ENCODE measurements around the gene ATG5.

Gene ATG5

DNA sequence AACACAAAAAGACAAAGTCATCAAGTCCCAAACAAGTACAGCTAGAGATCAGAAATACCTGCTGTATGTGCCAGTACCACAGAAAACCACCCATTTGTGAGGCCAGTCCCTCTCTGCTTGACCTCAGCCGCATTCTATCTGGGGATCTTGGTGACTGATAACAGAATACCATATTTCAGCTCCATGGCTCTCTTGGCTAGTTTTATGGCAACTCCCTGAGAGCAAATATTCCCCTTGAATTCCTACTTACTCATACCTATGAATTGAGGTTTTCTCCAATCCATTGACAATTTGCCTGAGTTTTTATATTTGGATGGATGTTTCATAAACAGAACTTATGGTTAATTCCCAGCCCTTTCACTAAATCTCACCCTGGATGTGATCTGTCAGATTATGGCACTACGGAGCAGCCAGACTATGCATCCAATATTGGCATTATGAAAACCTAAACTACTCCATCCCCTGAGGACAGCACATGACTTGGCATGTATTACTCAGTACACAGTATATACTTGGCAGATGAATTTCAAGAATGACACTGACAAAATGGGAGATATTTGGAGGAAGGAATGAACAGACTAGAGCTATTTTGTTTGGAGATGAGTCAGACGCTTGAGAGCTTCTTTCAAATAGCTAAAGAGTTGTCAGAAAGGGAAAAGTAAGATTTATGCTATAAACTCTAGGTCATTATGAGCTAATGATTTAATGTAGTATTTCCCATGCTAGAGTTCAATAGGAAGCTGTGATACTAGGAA, 143.7 kb downstream of the ATG5 start:
- no peak for DNase-seq (ENCODE audit: low read depth in 2 of 2)

DNA sequence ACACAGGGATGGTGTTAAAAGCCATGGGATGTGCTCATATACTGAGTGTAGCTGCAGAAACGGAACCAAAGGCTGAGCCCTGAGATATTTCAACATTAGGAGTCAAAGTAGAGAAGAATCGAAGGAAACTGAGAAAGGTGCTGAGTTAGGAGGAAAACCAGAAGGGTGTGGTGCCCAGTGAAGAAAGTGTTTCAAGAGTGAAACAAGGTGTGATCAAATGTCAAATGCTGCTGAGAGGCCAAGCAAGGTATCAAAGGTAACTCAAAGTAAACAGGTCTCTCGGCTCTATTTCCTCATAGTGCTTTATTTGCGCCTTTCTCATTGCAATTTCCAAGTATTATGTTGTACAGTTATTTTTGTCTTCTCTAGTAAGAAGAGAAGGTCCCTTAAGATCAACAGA, 145.4 kb downstream of the ATG5 start:
- DNase-seq (ENCODE audit: low read depth in 2 of 2) = no peak

DNA sequence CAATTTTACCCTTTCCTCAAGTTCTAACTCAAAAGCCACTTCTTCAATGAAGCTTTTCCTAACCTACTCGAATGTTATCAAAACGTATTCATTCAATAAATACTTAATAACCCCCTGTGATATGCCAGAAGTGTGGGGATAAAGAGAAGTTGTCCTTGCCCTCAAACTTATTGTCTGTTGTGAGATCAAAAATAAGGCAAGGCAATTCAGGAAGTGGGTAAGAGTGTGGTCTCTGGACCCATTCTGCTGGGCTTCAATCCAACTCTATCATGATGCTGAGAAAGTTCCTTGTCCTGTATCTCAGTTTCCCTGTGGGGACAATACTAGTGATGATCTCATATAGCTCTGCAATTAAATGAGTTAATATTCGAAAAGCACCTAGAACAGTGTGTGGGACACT, 146.7 kb downstream of the ATG5 start:
- no peak for DNase-seq (ENCODE audit: low read depth in 2 of 2)

DNA sequence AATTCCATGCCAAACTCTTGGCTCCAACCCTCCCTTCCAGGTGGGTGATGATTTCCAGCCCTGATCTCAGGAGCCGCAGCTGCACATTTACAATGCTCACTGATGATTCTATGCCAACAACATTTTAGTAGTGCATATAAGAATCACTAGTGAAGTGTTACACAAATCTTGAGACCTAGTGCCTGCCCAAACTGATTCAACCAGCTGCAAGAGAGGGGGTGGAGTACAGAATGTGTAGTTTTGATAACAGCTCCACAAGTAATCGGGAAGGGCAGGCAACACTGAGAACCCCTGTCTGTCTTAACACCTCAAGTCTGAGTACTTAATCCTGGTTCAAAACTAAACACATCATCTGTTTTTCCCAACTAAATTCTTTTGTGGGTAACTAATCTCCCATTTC, 147.8 kb downstream of the ATG5 start:
- DNase-seq (ENCODE audit: low read depth in 2 of 2) = no peak

DNA sequence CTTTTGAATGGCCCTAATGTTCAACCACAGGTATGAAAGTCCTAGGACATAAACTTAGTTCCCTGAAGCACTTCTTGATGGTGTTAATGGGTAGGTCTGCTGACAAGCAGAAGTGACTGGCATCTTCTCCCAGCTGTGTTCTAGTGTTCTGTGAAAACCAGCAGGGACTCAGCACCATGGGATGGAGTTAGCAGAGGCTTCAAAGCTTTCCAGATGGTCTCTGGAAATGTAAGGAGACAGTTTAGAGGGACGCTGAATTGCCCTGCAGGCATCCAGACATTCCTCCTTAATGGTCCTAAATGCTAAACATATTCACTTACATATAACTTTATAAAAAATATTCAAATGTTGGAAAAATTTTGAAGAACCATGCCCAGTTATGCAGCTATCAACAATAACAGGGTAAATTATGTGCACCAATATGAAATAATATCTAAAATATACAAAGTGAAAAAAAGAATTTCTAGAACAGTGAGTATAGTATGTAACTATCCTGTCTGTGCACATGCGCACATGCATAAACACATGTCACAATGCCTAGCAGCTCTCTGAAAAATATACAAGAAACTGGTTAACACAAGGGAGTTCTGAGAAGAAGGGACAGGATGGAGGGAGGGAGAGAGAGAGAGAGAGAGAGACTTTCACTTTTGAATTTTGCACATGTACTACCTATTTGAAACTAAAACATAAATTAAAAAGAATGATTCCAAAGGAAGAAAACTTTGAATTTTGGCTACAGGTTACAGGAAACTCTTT, 152.3 kb downstream of the ATG5 start:
- no peak for DNase-seq (ENCODE audit: low read depth in 2 of 2)

DNA sequence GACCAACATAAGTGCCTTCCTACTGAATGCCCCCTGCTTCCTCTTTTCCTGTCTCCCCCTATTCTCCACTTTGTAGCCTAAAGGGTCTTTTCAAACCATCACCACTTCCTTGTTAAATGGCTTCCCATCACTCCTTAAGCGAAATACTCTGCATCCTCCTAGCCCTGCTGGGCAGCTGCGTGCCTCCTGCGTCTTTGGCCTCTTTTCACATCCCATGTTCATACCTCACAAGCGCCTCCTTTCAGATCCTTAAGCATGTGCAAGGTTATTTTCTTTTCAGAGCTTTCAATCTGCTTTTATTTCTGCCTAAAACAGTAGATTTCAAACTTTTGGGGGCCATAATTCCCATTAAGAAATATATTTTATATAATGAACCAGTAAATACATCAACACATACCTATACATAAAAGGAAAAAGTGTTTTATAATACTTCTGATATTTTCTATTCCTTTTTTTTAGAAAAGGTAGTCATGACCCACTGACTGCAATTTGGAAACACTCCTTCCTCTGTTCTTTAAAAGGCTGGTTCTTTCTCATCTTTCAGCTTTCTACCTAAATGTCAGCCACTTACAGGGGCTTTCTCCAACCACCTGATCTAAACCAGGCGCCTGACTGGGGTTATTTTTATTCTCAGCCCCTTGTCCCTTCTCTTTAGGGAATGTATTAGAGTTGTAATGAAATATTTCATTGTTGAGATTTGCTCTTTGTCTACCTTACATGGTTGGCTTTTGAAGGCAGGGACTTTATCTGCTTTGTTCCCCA, 155.3 kb downstream of the ATG5 start:
- no peak for DNase-seq (ENCODE audit: low read depth in 2 of 2)

DNA sequence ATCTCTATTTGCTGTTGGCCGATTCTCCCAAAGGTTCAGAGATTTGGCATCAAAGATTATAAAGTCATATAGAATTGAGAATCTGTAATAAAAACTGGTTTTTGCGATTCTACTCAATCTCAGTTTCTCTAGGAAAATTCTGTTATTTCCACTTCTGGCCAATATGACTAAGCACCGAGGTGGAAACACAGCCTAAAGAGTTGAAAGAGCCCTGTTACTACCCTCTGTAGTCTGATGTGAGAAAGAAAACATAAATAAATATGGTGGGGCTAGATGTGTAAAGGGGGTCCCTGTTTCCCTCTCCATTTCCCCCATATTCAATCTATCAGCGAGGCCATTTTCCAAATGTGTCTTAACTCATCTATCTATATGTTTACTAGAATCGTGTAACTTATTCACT, 156.0 kb downstream of the ATG5 start:
- no peak for DNase-seq (ENCODE audit: low read depth in 2 of 2)

DNA sequence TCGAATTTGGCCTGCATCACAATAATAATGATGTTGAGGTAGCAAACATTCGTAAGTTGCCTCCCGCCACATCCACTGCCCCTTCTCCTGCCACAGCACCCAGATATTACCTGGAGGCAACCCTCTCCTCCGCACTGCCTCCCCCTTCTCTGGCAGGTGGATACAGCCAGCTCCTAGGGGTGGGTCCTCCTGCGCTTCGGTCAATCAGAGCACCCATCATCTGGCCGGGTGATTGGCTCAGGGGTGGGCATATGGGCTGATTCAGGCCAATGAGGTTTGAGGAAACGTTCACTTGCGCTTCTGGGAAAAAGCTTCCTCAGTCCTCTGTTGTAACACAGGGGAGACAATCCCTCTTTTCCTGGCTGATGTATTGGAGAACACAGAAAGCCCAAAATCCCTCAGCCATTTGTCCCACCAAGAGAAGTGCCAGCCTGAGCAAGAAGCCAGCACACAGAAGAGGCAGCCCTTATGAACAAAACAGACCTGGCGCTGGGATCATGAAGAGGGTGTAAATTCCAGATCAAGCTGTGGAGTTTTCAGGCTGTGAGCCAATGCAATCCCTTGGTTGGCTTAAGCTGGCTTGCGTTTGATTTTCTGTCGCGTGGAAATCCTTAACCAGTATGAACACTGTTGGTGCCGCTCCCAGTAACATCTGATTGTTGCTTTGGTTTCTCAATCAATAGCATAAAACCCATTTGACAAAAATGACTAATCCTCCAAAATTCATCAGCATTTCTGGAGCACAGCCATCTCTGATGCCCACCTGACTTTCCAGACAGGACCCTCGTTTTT, 157.3 kb downstream of the ATG5 start:
- DNase-seq (ENCODE audit: low read depth in 2 of 2) = no peak

DNA sequence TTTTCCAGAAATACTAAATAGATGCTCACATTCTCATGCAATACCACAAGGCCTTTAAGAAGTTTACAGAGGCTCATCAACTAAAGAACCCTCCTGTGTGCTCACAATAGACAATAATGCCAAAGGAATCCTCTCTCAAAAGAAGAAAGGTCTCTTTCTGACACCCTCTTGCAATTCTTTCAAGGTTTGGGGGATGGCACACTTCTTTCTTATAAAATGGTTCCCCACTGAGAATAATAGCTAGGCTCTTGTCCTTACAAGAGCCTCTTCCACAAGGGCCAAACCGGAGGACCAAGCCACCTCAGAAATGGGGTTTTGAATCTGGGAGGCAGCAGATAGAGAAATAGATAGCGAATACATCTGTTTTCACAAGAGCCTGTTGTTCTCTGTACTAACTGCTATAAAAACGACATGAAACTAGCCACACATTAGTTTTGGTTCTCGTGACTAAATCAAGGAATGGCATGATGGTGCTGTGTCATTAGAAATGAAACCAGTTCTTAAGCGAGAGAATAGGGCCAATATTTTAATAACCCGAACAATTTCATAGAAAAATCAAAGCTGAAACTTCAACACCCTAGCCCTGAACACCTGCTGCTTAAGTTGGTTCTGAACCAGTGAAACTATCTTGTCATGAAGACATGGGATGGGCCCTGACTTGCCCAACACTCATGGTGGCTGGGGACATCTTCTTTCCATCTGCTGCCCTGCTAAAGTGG, 158.3 kb downstream of the ATG5 start:
- DNase-seq (ENCODE audit: low read depth in 2 of 2) = no peak

DNA sequence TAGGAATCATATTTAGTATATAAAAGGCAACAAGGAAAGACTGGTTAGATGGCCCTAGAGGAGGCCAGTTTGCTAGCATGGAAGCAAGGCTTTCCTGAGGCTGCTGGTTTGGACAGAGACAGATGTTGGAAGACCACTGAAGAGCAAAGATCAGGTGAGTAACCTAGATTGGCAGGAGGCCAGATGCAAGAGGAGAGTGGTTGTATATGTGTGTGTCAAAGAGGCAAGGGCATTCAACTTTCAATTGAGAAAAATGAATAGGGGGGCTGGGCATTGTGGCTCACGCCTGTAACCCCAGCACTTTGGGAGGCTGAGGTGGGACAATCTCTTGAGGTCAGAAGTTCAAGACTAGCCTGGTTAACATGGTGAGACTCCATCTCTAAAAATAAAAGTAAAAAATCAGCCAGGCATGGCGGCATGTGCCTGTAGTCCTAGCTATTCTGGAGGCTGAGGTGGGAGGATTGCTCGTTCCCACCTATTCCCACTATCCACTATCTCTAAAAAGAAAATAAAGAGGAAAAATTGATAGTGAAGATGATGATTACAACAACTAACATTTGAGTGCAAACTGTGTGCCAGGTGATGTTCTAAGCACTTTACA, 159.6 kb downstream of the ATG5 start:
- no peak for DNase-seq (ENCODE audit: low read depth in 2 of 2)

DNA sequence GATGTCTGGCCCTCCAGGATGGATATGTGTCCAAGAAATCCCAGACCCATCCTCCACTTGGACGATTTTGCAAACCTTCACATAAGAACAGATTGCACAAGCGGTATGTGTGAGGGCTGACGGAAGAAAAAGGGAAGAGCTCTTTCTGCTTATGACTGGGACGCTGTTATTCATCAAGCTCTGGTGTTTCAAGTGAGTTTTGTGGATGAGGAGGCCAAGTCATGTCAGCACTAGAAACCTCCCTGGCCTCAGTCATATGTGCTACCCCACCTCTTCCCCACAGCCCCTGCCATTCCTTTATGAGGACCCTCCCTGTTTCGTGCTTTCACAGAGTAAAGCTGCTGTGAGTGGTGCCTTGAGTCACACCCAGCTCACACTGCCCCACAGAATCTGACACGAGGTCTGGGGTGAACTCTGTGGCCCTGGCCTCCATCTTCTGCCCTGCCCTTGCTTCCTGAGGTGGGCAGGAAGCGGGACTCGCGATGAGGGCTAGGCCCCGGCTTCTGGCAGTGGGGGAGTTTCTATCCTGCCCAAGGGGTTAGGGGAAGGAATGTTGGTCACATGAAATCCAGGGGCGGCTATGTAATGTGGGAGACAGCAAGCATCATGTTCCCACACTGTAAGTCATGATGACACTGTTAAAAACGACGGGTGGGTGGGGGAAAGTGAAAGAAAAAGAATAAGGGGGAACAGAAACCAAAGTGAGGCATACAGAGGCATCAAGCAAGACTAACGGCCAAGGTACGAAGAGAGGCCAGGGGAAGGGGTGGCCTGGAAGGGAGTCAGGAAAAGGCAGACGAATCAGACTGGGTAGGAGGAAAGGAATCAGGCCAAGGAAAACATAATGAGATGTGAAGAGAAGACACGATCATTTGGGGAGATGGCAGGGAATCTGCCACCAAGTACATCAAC, 161.3 kb downstream of the ATG5 start:
- peak; percentile 46 to 65 for DNase-seq (ENCODE audit: low read depth in 2 of 2)

DNA sequence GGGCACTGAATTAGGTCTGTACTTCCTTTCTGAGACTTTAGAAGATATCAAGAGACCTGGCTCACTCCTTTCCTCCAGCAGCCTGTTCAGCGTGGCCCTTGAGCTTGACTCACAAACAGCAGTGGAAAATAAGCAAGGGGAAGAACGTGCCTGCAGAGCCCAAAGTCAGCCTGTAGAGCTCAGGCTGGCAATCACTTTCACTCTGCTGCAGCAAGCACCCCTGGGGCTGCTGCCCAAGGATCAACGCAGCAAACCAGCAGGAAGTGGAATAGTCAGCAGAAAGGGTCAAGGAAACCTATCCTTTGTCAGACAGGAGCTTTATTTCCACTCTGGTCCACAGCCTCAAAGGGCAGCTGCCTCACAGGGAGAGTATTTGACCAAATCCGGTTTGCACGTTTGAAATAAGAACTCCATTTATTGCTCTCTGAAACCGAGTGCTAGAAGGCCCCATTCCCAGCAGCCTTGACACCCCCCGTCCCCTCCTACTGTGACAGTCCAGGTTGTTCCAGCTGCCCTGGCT, 162.1 kb downstream of the ATG5 start:
- no peak for DNase-seq (ENCODE audit: low read depth in 2 of 2)

DNA sequence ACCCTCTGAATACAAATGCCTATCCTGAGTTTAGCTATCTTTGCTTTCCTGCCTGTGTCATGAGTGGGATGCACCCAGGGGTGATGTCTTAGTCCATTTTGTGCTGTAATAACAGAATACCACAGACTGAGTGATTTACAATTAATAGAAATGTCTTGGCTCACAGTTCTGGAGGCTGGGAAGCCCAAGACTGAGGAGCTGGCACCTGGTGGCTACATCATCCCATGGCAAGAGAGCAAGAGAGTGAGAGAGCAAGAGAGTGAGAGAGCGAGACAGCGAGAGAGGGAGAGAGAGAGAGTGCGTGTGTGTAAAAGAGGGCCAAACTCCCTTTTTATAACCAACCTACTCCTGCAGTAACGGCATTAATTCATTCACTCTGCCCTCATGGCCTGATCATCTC, 162.6 kb downstream of the ATG5 start:
- DNase-seq (ENCODE audit: low read depth in 2 of 2) = no peak

DNA sequence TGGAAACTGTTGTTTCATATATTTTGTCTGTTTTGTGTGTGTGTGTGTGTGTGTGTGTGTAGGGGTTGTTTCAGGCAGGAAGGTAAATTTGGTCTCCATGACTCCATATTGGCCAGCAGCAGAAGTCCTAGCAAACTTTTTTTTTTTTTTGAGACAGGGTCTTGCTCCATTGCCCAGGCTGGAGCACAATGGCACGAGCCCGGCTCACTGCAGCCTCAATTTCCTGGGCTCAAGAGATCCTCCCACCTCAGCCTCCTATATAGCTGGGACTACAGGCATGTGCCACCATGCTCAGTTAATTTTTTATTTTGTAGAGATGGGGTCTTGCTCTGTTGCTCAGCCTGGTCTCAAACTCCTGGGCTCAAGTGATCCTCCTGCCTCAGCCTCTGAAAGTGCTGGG, 163.7 kb downstream of the ATG5 start:
- no peak for DNase-seq (ENCODE audit: low read depth in 2 of 2)

DNA sequence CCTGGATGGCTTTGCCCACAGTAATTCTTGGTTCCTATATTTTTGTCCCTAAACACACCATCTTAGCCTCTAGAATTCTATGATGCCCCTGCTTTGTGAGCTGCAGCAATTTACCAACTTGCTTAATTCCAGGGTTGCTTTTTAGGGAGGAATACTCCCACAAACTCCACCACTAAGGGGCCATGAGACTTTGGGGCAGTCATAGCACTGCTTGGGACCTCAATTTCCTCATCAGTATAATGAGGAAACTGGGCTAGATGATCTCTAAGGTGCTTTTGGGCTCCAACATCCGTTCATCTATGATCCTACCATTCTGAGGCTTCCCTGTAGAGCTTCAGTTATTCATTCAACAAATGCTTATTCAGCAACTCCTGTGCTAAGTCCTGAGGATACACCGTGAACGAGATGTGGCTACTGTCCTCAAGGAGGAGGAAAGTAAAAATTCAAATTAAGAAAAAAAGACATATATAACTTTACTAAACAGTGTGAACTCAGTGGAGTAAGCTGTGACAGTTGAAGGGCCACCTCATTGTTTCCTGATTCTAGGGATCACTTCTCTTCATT, 164.2 kb downstream of the ATG5 start:
- no peak for DNase-seq (ENCODE audit: low read depth in 2 of 2)

DNA sequence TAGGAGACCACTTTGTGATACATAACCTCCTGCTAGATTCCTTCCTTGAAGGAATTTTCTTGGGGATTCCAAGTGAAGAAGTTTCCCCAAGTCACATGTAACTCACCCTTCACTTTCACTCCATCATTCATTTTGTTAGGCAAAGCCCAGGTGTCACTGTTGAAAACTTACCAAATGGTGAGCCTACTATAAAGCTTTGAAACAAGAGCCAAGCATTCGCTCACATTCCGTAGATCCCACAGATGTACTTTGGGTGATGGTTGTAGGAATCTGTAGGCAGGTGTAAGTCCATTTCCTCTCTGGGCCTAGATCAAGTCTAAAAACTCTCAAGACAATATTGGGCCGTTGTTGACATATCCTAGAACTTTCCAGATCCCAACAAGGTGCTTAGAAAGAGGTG, 165.4 kb downstream of the ATG5 start:
- no peak for DNase-seq (ENCODE audit: low read depth in 2 of 2)

DNA sequence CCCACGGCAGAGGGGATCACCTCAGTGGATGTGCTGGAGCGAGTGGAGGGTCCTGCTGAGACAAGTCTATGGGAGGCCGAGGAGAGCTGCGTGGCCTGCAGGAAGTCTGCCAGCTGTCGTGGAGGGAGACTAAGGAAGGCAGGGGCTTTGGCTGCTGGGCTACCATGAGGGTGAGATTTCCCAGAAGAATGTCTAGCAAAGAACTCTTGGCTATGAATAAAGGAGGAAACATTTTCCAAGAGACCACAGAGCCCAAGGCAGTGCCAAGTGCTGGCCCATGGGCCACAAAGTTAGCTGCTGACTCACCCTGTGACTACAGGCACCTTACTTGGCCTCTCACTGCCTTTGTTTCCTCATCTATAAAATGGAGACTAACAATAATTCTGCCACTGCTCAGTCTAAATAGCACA, 166.0 kb downstream of the ATG5 start:
- DNase-seq (ENCODE audit: low read depth in 2 of 2) = no peak

DNA sequence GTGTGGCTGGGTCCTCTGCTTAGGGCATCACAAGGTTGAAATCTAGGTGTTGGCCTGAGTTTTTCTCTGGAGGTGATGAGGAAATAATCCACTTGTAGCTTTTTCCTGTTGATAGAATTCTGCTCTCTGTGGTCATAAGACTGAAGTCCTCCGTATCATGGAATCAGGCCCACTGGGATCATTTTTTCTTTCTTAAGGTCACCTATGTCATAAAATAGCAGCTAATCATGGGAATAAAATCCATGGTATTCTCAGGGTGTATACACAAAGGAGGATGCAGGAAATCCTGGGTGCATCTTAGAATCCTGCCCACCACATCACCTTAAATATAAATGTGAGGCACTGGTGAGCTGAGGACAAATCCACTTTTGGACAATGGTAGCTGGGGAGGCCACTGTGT, 166.7 kb downstream of the ATG5 start:
- no peak for DNase-seq (ENCODE audit: low read depth in 2 of 2)

DNA sequence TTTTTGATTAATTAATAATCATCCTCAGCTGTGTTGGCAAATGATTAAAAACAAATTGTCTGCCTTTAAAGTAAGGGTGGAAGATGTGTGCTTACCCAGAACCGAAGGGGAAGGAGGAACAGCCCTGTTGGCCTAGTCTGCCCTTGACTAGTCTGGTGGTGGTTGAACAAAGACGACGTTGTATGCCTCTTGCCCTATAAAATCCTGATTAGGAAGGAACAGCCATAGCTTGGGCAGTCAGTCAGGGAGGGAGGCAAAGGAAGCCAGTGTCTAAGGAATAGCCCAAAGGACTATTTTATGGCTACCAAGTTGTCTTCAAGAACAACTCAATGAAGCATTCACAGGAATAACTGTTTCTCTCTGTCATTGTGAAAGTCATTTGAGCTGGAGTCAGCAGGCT, 168.7 kb downstream of the ATG5 start:
- no peak for DNase-seq (ENCODE audit: low read depth in 2 of 2)
